Smooth muscle cell (in vitro differentiated cells): Measurements from ENCODE around the gene TBX4. TPM values are rescaled to one million over a fixed set of nuclear protein-coding genes. Genes with fewer than 3 reads are reported as not detected.
A peak's percentile ranks its signal among the peaks of the same experiment; 100 is the strongest.

Source experiments
- DNase-seq: peaks from one replicate; lab custom pipeline; 2025; ENCODE audit not compliant: unreplicated experiment; lab: John Stamatoyannopoulos, UW
- H2AFZ ChIP-seq: fragments of 200-600 bp; sonication (generic); 2 replicates; pipeline ENCODE4 v1.6.0; 2016; ENCODE audit warnings: antibody characterized with exemption, low read depth, mild to moderate bottlenecking
- H3F3A ChIP-seq: fragments of 200-600 bp; sonication (generic); 2 replicates; pipeline ENCODE4 v1.6.0; 2017; ENCODE audit warnings: antibody characterized with exemption, low read depth
- H3K27ac ChIP-seq: fragments of 200-600 bp; sonication (generic); 2 replicates; pipeline ENCODE4 v1.5.1; 2016; ENCODE audit warnings: low read depth, mild to moderate bottlenecking
- H3K27me3 ChIP-seq: fragments of 200-600 bp; sonication (generic); 2 replicates; pipeline ENCODE4 v1.6.1; 2016; ENCODE audit warnings: low read depth, mild to moderate bottlenecking
- H3K36me3 ChIP-seq: fragments of 200-600 bp; sonication (generic); 2 replicates; pipeline ENCODE4 v1.5.1; 2016; ENCODE audit warnings: low read depth
- H3K4me1 ChIP-seq: fragments of 200-600 bp; sonication (generic); 2 replicates; pipeline ENCODE4 v1.5.1; 2016; ENCODE audit warnings: low read depth
- H3K4me2 ChIP-seq: fragments of 200-600 bp; sonication (generic); 2 replicates; pipeline ENCODE4 v1.6.0; 2016; ENCODE audit warnings: mild to moderate bottlenecking
- H3K4me3 ChIP-seq: fragments of 200-600 bp; sonication (generic); 2 replicates; pipeline ENCODE4 v1.5.1; 2016; ENCODE audit warnings: mild to moderate bottlenecking
- H3K79me2 ChIP-seq: fragments of 200-600 bp; sonication (generic); 2 replicates; pipeline ENCODE4 v1.6.0; 2016; ENCODE audit warnings: low read depth, mild to moderate bottlenecking
- H3K9ac ChIP-seq: fragments of 200-600 bp; sonication (generic); 2 replicates; pipeline ENCODE4 v1.6.0; 2016; ENCODE audit warnings: low read depth
- H3K9me3 ChIP-seq: fragments of 200-600 bp; sonication (generic); replicated peaks from 2 replicates; pipeline ENCODE4 v1.5.1; 2016; ENCODE audit warnings: low read depth
- H4K20me1 ChIP-seq: fragments of 200-600 bp; sonication (generic); 2 replicates; pipeline ENCODE4 v1.6.0; 2016; ENCODE audit warnings: low read depth
- WGBS: methylation state at CpG from one replicate; pipeline ENCODE4 v1.1.7; 2016; ENCODE audit warnings: low lambda C conversion rate; 5-methylcytosine and 5-hydroxymethylcytosine counted together
- polyA plus RNA-seq: library from polyadenylated mRNA; unstranded; fragments of >200 nt; fragmentation: Nextera tagmentation; extraction: Ambion mirVana; gene quantifications from 2 replicates; pipeline ENCODE4 v1.2.1, GENCODE V29; 2016
- total RNA-seq: library from RNA; depleted of rRNA; stranded (reverse); fragments of >200 nt; gene quantifications from 2 replicates; pipeline ENCODE4 v1.2.3, GENCODE V29; 2014
- TF ChIP-seq, protein P1 (sequence below): fragments of 200-600 bp; sonication (generic); IDR thresholded peaks from 2 replicates; pipeline ENCODE4 v1.5.1; 2017; ENCODE audit warnings: borderline replicate concordance, mild to moderate bottlenecking, antibody characterized with exemption; ENCODE audit not compliant: insufficient read depth, poor library complexity, severe bottlenecking

Gene TBX4
- total and polyA plus RNA-seq, 2 experiments from 2014 or later: 14.1 to 22.7 TPM

DNA sequence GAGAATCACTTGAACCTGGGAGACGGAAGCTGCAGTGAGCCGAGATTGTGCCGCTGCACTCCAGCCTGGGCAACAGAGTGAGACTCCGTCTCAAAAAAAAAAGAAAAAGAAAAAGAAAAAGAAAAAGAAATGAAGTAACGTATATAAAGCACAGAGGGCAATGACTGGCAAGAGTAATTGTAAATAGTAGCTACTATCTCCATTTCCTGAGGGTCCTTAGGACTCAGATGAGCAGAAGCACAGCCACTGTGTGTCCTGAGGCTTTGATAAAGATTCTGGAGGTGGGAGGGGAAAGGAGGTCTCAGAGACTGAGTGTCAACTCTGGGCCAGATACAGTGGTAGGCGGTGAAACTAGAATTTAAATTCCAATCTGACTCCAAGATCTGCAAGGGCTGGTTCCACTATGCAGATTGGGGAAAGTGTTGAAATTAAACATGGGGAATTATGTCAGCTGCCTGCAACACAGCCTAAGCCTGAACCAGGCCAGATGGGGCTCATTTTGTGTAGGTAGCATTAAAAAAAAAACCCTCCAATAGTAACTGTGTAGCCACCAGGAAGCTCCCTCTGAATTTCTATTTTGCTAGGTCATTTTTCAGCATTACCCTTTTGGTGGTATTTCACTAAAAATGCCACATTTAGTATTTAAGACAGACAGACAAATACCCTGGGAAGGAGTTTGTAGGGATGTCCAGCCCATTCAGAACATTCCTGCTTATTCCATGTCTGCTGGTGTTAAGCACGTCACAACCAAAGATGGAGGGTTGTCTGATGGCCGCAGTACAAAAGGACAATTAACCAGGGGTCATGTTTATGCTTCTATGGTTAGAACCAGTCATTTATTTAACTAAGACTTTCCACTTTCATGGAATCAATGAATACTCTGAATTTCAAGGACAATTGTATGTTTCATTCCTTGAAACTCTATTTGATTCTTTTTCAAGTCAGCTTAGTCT is 46.1 kb downstream of the TBX4 start:
- no peak overlapping the region for H3K4me3 ChIP-seq
- H4K20me1 ChIP-seq: no peaks in the 10 kb centered on the region
- H3K79me2 ChIP-seq: no peaks in the 10 kb centered on the region
- TF ChIP-seq, protein P1, sequence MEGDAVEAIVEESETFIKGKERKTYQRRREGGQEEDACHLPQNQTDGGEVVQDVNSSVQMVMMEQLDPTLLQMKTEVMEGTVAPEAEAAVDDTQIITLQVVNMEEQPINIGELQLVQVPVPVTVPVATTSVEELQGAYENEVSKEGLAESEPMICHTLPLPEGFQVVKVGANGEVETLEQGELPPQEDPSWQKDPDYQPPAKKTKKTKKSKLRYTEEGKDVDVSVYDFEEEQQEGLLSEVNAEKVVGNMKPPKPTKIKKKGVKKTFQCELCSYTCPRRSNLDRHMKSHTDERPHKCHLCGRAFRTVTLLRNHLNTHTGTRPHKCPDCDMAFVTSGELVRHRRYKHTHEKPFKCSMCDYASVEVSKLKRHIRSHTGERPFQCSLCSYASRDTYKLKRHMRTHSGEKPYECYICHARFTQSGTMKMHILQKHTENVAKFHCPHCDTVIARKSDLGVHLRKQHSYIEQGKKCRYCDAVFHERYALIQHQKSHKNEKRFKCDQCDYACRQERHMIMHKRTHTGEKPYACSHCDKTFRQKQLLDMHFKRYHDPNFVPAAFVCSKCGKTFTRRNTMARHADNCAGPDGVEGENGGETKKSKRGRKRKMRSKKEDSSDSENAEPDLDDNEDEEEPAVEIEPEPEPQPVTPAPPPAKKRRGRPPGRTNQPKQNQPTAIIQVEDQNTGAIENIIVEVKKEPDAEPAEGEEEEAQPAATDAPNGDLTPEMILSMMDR: no peak
- peaks cover 14% of the 10 kb centered on the region for H3K4me1 ChIP-seq
- peak overlapping the region; percentile 57 for H2AFZ ChIP-seq
- no peak for DNase-seq
- H3K27ac ChIP-seq: peak overlapping the region; percentile 33
- H3K27me3 ChIP-seq: no peaks in the 10 kb centered on the region
- H3F3A ChIP-seq: peaks cover 37% of the 10 kb centered on the region
- no peaks in the 10 kb centered on the region for H3K9me3 ChIP-seq
- no peaks in the 10 kb centered on the region for H3K36me3 ChIP-seq
- H3K9ac ChIP-seq: no peak overlapping the region
- WGBS: 73% methylated on average over 8 of the region's 8 CpGs
- H3K4me2 ChIP-seq: no peak overlapping the region

GRCh38 chr17:61499632-61500031 is 47.4 kb downstream of the TBX4 start:
- Histone ChIP-seq H3K4me1 (peaks cover 11% of the 10 kb centered on the region), H3K79me2 (no peaks in the 10 kb centered on the region), H3K27me3 (no peaks in the 10 kb centered on the region), H3K9ac (no peak overlapping the region), H2AFZ (no peak overlapping the region), H3K9me3 (no peaks in the 10 kb centered on the region), H4K20me1 (no peaks in the 10 kb centered on the region), H3F3A (peaks cover 28% of the 10 kb centered on the region), H3K4me2 (no peak overlapping the region), H3K4me3 (no peak overlapping the region), H3K27ac (no peak overlapping the region), H3K36me3 (no peaks in the 10 kb centered on the region)
- TF ChIP-seq, protein P1: no peak
- WGBS: 99% methylated on average over 3 of the region's 3 CpGs
- DNase-seq: no peak

DNA sequence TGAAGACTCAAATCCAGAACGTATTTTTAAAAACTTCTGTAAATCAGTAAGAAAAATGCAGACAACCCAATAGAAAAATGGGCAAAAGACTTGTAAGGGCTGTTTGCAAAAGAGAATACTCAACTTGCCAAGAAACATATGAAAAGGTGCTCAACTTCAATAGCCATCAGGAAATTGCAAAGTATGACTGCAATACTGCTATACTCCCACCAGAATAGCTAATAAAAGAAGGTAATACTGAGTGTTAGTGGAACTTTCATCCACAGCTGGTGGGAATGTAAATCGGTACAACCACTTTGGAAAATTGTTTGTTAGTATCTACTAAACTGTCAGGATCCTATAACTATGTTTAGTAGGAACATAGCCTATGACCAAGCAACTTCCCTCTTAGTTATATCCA is 48.1 kb downstream of the TBX4 start:
- WGBS: 93% methylated on average over 2 of the region's 2 CpGs
- TF ChIP-seq, protein P1: no peak
- no peak overlapping the region for H3K27ac ChIP-seq
- DNase-seq: no peak
- no peak overlapping the region for H3K4me3 ChIP-seq
- peaks cover 14% of the 10 kb centered on the region for H3K4me1 ChIP-seq
- no peaks in the 10 kb centered on the region for H3K9me3 ChIP-seq
- no peak overlapping the region for H2AFZ ChIP-seq
- H3K9ac ChIP-seq: no peak overlapping the region
- no peak overlapping the region for H3K4me2 ChIP-seq
- no peaks in the 10 kb centered on the region for H3K27me3 ChIP-seq
- no peaks in the 10 kb centered on the region for H3K36me3 ChIP-seq
- H4K20me1 ChIP-seq: no peaks in the 10 kb centered on the region
- peaks cover 22% of the 10 kb centered on the region for H3F3A ChIP-seq
- H3K79me2 ChIP-seq: no peaks in the 10 kb centered on the region
